Activated CD4-positive, alpha-beta T cell treated with anti-CD3 and anti-CD28 coated beads, Interleukin-2, amount 50 U/mL, for 4 hours (primary cell): ENCODE data around the gene APBA2.

Source experiments
- DNase-seq, 2 experiments: peaks; one replicate each; pipeline ENCODE4 v3.0.0-alpha.2; 2020

Gene APBA2

GRCh38 chr15:28962851-28963710, 77.3 kb downstream of the APBA2 start:
- no peak for DNase-seq

- DNase-seq = no peak
Measured at GRCh38 chr15:28963711-28964081, 77.9 kb downstream of the APBA2 start.

GRCh38 chr15:28964098-28964497, 78.3 kb downstream of the APBA2 start:
- DNase-seq = no peak

- DNase-seq = no peak
Measured at GRCh38 chr15:28967066-28967465, 81.3 kb downstream of the APBA2 start.

GRCh38 chr15:28967990-28968389, 82.2 kb downstream of the APBA2 start:
- no peak for DNase-seq

- no peak for DNase-seq
Measured at GRCh38 chr15:28969511-28970085, 83.8 kb downstream of the APBA2 start.

- no peak for DNase-seq
Measured at GRCh38 chr15:28974142-28974541, 88.4 kb downstream of the APBA2 start.

- peak; percentile 59 to 62 for DNase-seq
Measured at GRCh38 chr15:28975766-28976179, 90.0 kb downstream of the APBA2 start.

- no peak for DNase-seq
Measured at GRCh38 chr15:28977377-28978010, 91.7 kb downstream of the APBA2 start.

- no peak for DNase-seq
Measured at GRCh38 chr15:28978011-28978378, 92.2 kb downstream of the APBA2 start.

- no peak for DNase-seq
Measured at GRCh38 chr15:28978661-28979060, 92.9 kb downstream of the APBA2 start.

GRCh38 chr15:28979208-28979841, 93.6 kb downstream of the APBA2 start:
- no peak for DNase-seq

GRCh38 chr15:28980709-28981350, 95.1 kb downstream of the APBA2 start:
- DNase-seq = no peak

- no peak for DNase-seq
Measured at GRCh38 chr15:28981351-28981720, 95.6 kb downstream of the APBA2 start.

- no peak for DNase-seq
Measured at GRCh38 chr15:28981921-28982320, 96.1 kb downstream of the APBA2 start.

- DNase-seq = no peak
Measured at GRCh38 chr15:28982886-28983285, 97.1 kb downstream of the APBA2 start.

- no peak for DNase-seq
Measured at GRCh38 chr15:28983432-28984311, 97.9 kb downstream of the APBA2 start.

- DNase-seq = peak; percentile 13 to 16
Measured at GRCh38 chr15:28984421-28985315, 98.9 kb downstream of the APBA2 start.

GRCh38 chr15:28985316-28985645, 99.5 kb downstream of the APBA2 start:
- no peak for DNase-seq

- DNase-seq = no peak
Measured at GRCh38 chr15:28985691-28986090, 99.9 kb downstream of the APBA2 start.

- no peak for DNase-seq
Measured at GRCh38 chr15:28986108-28986507, 100.3 kb downstream of the APBA2 start.
